GM08714 (cell line): ENCODE data around the gene CCNI.

Experiments
- H3K4me3 ChIP-seq: fragments of 200-500 bp; sonication (Bioruptor generic); 2 replicates; pipeline ENCODE4 v1.5.1; 2014; ENCODE audit warnings: mild to moderate bottlenecking, low read length, inconsistent platforms
- ZNF274 ChIP-seq: IDR thresholded peaks from 2 replicates; pipeline ENCODE4 v1.6.1; 2012; ENCODE audit warnings: mild to moderate bottlenecking, low read depth, low read length

The CCNI gene

DNA sequence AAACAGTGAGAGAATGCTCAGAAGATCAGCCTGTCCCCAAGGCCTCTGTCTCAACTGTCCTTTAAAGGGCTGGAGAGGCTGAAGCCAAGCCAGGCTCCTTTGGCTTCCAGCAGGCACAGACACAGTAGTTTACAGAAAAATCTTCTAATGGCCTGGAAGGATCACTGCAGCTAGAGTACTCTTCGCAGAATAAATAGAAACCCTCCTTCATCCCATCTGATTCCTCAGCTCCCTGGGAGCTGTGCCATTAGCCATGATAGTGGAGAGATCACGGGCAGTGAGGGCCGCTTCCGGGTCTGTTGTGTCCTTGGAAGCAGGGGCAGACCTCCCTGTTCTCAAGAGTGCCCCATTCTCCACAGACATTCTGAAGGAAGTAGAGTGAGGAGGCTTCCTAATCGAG, 63.1 kb downstream of the CCNI start:
- TF ChIP-seq ZNF274 = no peak
- H3K4me3 ChIP-seq = no peak overlapping the region

DNA sequence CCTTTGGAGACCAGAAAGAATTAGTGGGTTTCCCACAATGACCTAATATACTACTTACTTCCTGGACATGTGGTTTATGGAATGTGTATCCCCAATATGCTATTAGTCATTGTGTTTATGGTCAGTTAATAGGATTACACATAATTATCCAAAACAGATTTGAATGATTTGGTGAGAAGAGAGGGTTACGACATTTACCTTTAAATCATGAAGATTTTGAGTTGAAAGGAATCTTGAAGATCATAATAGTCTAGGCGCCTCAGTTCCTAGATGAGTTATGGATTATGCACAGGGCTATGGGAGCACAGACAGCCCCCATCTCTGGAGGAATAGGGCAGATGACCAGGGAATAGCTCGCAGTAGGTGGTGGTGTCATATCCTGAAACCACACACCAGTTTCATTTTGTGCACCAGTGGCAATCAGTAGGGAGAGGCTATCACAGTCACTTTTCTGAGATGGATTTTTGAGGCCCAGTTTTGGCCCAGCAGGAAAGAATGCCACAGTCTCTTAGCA, 64.9 kb downstream of the CCNI start:
- TF ChIP-seq ZNF274 = no peak
- no peak overlapping the region for H3K4me3 ChIP-seq

DNA sequence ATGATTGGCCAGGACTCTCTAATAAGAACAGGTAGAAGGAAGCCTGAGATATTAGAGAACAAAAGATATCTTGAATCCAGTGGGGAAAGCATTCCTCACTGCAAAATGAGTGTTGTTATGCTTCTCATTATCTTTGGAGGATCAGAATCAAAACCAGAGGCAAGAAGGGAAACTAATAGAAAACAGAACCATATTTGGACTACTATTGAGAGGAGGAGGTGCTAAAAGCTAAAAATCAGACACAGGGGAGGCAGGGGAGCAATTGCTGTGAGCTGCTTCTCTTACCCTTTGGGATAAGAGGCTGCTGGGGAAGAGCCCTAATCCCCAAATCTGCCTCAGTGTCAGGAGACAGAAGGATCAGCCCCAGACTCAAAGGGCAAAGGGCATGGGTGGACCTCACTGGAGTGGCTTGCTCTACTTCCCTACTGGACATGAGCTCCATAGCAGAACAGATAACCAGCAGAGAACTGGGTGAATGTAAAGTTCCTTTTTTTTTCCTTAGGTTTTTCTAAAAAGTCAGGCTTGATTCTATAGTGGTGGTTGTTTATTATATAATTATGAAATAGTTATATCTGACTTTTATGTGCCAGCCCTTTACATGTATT, 66.2 kb downstream of the CCNI start:
- TF ChIP-seq ZNF274 = no peak
- no peak overlapping the region for H3K4me3 ChIP-seq

DNA sequence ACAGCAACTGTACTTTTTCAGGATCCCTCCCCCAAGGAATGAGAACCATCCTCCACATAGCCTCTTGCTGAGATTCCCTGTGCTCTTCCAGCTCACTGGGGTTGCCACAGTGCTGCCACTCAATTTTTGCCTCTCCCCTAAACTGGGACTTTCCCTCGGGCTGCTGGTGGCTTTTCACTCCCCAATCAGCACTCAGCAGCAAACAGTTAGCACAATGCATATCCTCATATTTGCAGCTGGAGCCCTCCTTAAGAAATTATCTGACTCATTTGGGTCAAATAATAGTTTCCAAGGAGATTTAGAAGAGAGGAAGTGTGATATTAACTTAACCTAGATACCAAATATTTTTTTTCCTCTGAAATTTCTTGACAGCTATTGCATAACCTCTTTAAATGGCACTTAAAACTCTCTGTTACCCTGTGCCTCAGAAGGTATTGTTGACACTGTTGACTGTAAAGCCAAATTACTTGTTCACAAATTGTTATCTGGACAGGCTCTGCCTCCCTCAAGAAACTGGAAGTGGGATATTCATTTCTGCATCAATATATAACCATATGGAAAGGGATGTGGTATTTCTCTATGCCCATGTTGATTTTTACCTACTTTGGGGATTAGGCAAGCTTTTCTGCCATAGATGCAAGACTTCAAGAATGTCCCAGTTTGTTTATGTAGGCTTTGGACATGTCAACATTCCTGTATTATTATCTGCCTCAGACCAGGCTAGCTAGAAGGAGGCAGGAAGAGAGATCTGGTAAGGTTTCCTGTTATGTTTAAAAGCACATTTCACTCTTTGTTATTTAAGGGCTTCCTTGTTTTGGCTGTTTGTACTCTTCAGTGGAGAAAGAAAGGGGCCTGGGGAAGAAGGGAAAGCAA, 68.2 kb downstream of the CCNI start:
- H3K4me3 ChIP-seq = no peak overlapping the region
- TF ChIP-seq ZNF274 = no peak

DNA sequence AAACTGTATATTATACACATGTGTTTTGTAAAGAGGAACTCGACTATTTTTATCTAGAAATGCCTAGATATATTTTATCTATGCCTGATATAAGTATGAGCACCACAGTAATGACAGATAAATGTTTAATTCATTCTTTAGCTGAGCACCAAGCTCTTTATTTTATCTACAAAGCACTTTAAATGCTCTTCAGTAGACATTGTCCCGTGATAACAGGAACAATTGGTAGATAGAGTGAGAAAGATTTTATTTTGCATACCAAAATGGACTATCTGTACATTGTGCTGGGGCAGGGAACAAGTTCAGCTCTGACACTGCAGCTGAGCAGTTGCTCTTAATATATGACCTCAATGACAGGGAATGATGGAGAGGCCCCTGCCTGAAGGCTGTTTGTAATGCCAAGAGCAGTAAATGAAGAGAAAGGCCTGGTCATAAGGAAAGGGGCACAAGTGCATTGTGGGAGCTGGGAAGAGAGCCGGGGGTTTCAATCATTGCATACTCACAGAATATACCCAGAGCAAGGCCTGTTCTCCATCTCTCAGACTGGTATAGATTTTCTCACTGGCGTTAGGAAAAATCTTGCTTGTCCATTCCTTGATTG, 68.9 kb downstream of the CCNI start:
- TF ChIP-seq ZNF274 = no peak
- no peak overlapping the region for H3K4me3 ChIP-seq

DNA sequence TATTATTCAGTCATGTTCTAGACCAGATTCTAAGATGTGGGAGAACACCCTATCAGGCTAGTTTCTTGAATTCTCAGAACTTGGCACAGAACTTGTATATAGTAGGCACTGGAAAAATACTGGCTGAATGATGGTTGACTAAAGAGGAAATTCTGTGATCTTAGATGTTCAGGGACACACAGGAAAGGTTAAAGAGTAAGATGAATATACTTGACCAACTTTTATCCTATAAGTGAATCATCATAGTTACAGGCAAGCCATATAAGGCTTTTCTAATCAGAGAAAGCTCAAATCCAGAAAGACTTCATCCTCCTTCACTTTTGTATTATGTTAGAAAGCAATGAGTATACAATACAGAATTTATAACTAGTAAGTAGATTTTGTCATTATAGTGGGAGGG, 72.4 kb downstream of the CCNI start:
- H3K4me3 ChIP-seq = no peak overlapping the region
- no peak for TF ChIP-seq ZNF274

DNA sequence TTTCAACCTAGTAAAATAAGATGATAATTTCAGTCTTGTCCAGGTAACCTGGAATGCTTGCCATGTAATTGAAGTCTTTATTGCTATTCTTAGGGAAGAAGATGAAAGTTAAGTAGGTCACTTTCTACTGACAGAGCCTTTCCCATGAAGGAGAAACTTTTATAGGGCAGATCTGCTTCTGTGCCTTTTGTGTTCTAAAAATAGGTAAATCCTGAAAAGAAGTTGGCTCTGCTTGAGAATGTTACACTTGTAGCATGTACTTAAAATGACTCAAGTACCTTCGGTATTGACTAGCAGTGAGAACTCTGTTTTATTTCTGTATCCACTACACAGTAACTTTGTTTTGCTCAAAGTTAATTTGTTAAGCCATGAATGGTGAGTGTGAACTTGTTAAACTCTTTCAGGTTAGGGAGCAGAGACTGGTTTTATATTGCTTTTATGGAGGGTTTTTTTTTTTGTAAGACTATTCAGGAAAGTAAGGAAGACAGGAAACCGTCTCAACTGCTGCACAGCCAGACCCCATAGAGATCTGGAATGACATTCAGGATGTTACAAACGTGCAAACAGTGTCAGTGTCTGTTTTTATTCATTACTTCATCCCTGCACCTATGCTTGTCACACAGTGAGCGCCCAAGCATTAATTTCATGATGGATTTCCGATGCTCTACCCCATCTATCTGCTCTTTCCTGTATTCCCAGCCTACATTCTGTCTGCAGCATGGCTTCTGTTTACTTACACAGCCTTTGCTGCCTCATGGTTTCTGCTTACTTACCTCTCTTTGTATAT, 73.3 kb downstream of the CCNI start:
- no peak overlapping the region for H3K4me3 ChIP-seq
- TF ChIP-seq ZNF274 = no peak

DNA sequence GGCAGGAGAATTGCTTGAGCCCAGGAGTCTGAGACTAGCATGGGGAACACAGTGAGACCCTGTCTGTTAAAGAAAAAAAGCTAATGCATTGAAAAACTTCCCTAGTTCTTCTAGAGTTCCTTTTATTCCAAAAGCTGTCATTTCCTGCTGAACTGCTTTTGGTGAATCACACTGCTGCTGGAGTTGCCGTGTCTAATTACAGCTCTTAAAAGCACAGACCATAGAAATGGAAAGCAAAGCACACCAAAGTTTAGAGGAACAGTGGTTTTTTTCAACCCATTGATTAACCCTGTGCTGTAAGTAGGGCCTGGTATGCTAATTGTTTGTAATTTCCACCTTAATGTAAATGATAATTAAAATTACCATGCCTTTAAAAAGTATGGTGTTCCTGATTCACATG, 73.9 kb downstream of the CCNI start:
- no peak overlapping the region for H3K4me3 ChIP-seq

DNA sequence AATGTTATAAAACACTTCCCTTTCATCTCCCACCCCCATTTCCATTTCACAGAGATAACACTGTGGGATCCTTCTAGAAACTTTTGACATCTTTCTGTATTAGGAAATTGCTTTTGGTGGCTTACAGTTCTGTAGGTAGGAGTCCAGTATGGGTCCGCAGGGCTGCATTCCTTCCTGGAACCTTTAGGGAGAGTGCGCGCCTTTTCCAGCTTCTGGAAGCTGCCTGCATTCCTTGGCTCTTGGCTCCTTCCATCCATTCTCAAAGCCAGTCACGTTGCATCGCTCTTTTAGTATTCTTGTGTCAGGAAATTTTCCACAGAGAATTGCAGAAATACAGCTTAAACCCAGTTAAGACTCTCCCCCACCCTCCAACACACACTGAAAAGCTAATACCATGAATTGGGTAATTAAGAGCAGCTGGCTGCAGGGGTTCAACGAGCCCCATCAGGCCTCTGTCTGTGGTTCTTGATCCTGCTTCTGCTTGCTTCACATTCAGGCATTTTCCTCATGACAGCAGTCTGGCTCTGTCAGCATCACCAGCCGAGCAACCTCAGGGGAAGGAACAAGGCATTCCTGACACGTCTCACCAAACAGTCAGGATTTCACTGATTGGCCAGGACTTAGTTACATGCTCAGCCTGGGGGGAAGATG, 77.4 kb downstream of the CCNI start:
- TF ChIP-seq ZNF274 = no peak
- no peak overlapping the region for H3K4me3 ChIP-seq

More for the DNA sequence above, 73.9 kb downstream of the CCNI start:
- TF ChIP-seq ZNF274 = no peak

DNA sequence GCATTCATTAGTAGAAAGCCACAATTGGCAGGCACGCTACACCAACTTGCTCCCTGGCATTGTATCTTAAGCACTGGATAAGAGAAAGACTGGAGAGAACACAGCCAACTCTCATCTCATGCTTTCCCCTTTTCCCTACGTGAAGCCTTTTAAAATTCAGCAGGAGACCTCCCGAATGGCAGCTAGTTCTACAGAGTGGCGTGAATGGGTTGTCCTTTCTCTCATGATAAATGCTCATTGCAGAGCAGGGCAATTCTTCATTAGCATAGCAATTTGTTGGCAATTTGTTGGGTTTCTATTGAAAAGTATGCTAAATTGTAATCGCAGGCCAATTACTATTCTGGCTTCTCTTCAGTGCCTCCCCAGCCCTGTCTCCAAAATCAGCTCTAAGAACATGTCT, 78.3 kb downstream of the CCNI start:
- H3K4me3 ChIP-seq = no peak overlapping the region
- TF ChIP-seq ZNF274 = no peak
